K562 (cell line): Measurements from ENCODE around the gene ZNF692. TPM values are rescaled to one million over a fixed set of nuclear protein-coding genes. Genes with fewer than 3 reads are reported as not detected.

Experiments used
- BRD9 ChIP-seq: fragments of 450-650 bp; IDR thresholded peaks from 2 replicates; pipeline ENCODE4 v1.6.1; 2018; ENCODE audit warnings: low read depth; ENCODE audit not compliant: partially characterized antibody
- CC2D1A ChIP-seq: fragments of 450-650 bp; IDR thresholded peaks from 2 replicates; pipeline ENCODE4 v1.6.1; 2017; ENCODE audit warnings: mild to moderate bottlenecking
- DIDO1 ChIP-seq: fragments of 450-650 bp; IDR thresholded peaks from 2 replicates; pipeline ENCODE4 v1.6.1; 2016; ENCODE audit warnings: low read depth, missing biosample characterization, missing genetic modification characterization
- ELF4 ChIP-seq: fragments of 450-650 bp; formaldehyde crosslinking; IDR thresholded peaks from 2 replicates; pipeline ENCODE4 v1.4.0; 2022; ENCODE audit warnings: missing genetic modification characterization
- ERF ChIP-seq: fragments of 450-650 bp; formaldehyde crosslinking; IDR thresholded peaks from 2 replicates; pipeline ENCODE4 v1.4.0; 2020; ENCODE audit warnings: mild to moderate bottlenecking, mixed read lengths
- ESRRB ChIP-seq: fragments of 250-450 bp; sonication (Bioruptor Pico); IDR thresholded peaks from 2 replicates; pipeline ENCODE4 v1.5.0; 2020; ENCODE audit warnings: mild to moderate bottlenecking, moderate library complexity, borderline replicate concordance
- HBP1 ChIP-seq: fragments of 450-650 bp; formaldehyde crosslinking; IDR thresholded peaks from 2 replicates; pipeline ENCODE4 v1.4.0; 2022; ENCODE audit warnings: missing genetic modification characterization
- HSF4 ChIP-seq: fragments of 250-450 bp; sonication (Bioruptor Pico); IDR thresholded peaks from 2 replicates; pipeline ENCODE4 v2.1.2; 2022; ENCODE audit warnings: mild to moderate bottlenecking, moderate library complexity, borderline replicate concordance
- KDM5B ChIP-seq: fragments of 200-600 bp; sonication (generic); IDR thresholded peaks from 2 replicates; pipeline ENCODE4 v1.6.1; 2012; ENCODE audit warnings: low read depth, mild to moderate bottlenecking, moderate library complexity, low read length, control low read depth, inconsistent platforms; ENCODE audit not compliant: insufficient replicate concordance
- POLR2A ChIP-seq: fragments of 450-650 bp; conservative IDR thresholded peaks from 2 replicates; pipeline ENCODE4 v1.6.1; 2016
- POLR2H ChIP-seq: IDR thresholded peaks from 2 replicates; pipeline ENCODE4 v1.6.1; 2016; ENCODE audit warnings: missing genetic modification characterization, low read depth, mild to moderate bottlenecking, control low read depth, missing compliant biosample characterization, moderate library complexity
- PTBP1 ChIP-seq: fragments of 200-400 bp; formaldehyde crosslinking; IDR thresholded peaks from 2 replicates; pipeline ENCODE4 v1.6.1; 2017; ENCODE audit warnings: low read depth, low read length
- RBM39 ChIP-seq: fragments of 200-400 bp; formaldehyde crosslinking; optimal IDR thresholded peaks from 2 replicates; pipeline ENCODE3; 2018; ENCODE audit warnings: low read depth, low read length
- SRSF3 ChIP-seq: fragments of 200-400 bp; formaldehyde crosslinking; IDR thresholded peaks from 2 replicates; pipeline ENCODE4 v1.6.1; 2016; ENCODE audit warnings: mild to moderate bottlenecking, low read length, moderate library complexity; ENCODE audit not compliant: insufficient read depth
- TAF15 ChIP-seq: fragments of 200-400 bp; formaldehyde crosslinking; IDR thresholded peaks from 2 replicates; pipeline ENCODE4 v1.6.1; 2017; ENCODE audit warnings: mild to moderate bottlenecking, low read depth, low read length, moderate library complexity
- TEAD1 ChIP-seq, 2 experiments: fragments of 450-650 bp in 1 of 2; sonication (generic) in 1 of 2; formaldehyde crosslinking; IDR thresholded peaks; 2 replicates each; pipeline versions ENCODE4 v1.4.0 to v1.8.0; 2020 to 2022; ENCODE audit warnings: mild to moderate bottlenecking in 2 of 2, missing genetic modification reagents in 1 of 2
- THRB ChIP-seq: fragments of 450-650 bp; formaldehyde crosslinking; conservative IDR thresholded peaks from 2 replicates; pipeline ENCODE4 v1.4.0; 2022; ENCODE audit warnings: mild to moderate bottlenecking, missing genetic modification characterization
- ZBTB7A ChIP-seq: IDR thresholded peaks from 2 replicates; pipeline ENCODE4 v1.6.1; 2011; ENCODE audit warnings: low read depth, mild to moderate bottlenecking, low read length, moderate library complexity, borderline replicate concordance; ENCODE audit not compliant: control insufficient read depth
- ZNF134 ChIP-seq: fragments of 250-450 bp; sonication (Bioruptor Pico); conservative IDR thresholded peaks from 2 replicates; pipeline ENCODE4 v1.4.0; 2020
- ZNF263 ChIP-seq: sonication (generic); formaldehyde crosslinking; IDR thresholded peaks from 2 replicates; pipeline ENCODE4 v1.8.0; 2022; ENCODE audit warnings: mild to moderate bottlenecking, missing genetic modification reagents, borderline replicate concordance
- ZNF282 ChIP-seq: sonication (generic); formaldehyde crosslinking; IDR thresholded peaks from 2 replicates; pipeline ENCODE4 v1.8.1; 2023; ENCODE audit warnings: missing genetic modification reagents
- ZNF592 ChIP-seq: fragments of 450-650 bp; IDR thresholded peaks from 2 replicates; pipeline ENCODE4 v1.6.1; 2017; ENCODE audit warnings: antibody characterized with exemption, mild to moderate bottlenecking
- ZNF644 ChIP-seq: fragments of 200-800 bp; sonication (Bioruptor generic); IDR thresholded peaks from 2 replicates; pipeline ENCODE4 v1.6.1; 2016; ENCODE audit warnings: low read depth, missing genetic modification characterization, missing compliant biosample characterization
- polyA plus RNA-seq, 8 experiments: library from polyadenylated mRNA; depleted of rRNA in 4 of 8; stranded (reverse) in 5 of 8; unstranded in 3 of 8; fragments of >200 nt; fragmentation: Nextera tagmentation in 2 of 8; fragmentation: Illumina TruSeq in 1 of 8; extraction: Ambion mirVana in 2 of 8; extraction: Trizol in 1 of 8; gene quantifications; 2 replicates each; pipeline versions ENCODE4 v1.2.1 to v1.2.3, GENCODE V29; 2011 to 2014; ENCODE audit warnings: inconsistent platforms in 1 of 8, missing spikeins in 1 of 8
- total RNA-seq, 7 experiments: library from RNA; depleted of rRNA in 6 of 7; stranded (reverse); fragments of >200 nt in 6 of 7; fragmentation: Illumina TruSeq in 2 of 7; extraction: Trizol in 2 of 7; gene quantifications; 2 replicates each; pipeline versions ENCODE4 v1.2.1 to v1.2.3, GENCODE V29; 2011 to 2021; ENCODE audit warnings: low replicate concordance in 1 of 7

ZNF692 gene
- total and polyA plus RNA-seq, 9 of the 15 experiments (the other 6 are each of a cell fraction or from before 2014, with no cell fraction given): 8.4 to 143 (median 55.9) TPM

- TF ChIP-seq HBP1 (CRISPR knock-in tag) (peak; percentile 26; the same call in 1 of the 2 replicates), HSF4 (CRISPR knock-in tag) (no peak), RBM39 (no peak), PTBP1 (0 out of 2 replicates have a peak, but pooled peaks have one; percentile 14), KDM5B (peak; percentile 85), ZNF282 (CRISPR knock-in tag) (no peak), DIDO1 (tag) (0 out of 2 replicates have a peak, but pooled peaks have one; percentile 27), SRSF3 (no peak), ELF4 (peak; percentile 39; the same call in 1 of the 2 replicates), ERF (0 out of 2 replicates have a peak, but pooled peaks have one; percentile 46), ZBTB7A (no peak), ZNF263 (CRISPR knock-in tag) (no peak), BRD9 (peak; percentile 18), TEAD1 (CRISPR knock-in tag; IDR thresholded peaks at IDR 0.05) (0 out of 4 replicates have a peak, but pooled peaks of 1 of the 2 experiments have one; percentile 20), POLR2H (tag) (no peak), ZNF592 (0 out of 2 replicates have a peak, but pooled peaks have one; percentile 83), ZNF644 (tag) (0 out of 2 replicates have a peak, but pooled peaks have one; percentile 56), CC2D1A (0 out of 2 replicates have a peak, but pooled peaks have one; percentile 18), ESRRB (CRISPR knock-in tag) (peak; percentile 82; the same call in 1 of the 2 replicates), ZNF134 (peak; percentile 54), POLR2A (peak; percentile 85; the same call in 1 of the 2 replicates), TAF15 (no peak), THRB (CRISPR knock-in tag) (peak; percentile 30; the same call in 1 of the 2 replicates)
Observed at GRCh38 chr1:248905662-248906008, 46.8 kb upstream of the ZNF692 start (continued).
